ENCODE results near the gene SUGCT. TPM values are rescaled to one million over a fixed set of nuclear protein-coding genes. Genes with fewer than 3 reads are reported as not detected.

The SUGCT gene
- total and polyA plus RNA-seq, 7 donors, result 2.4 to 7.3 (median 3.2) TPM

- no peaks in the 10 kb centered on the region for H3K36me3 ChIP-seq (ENCODE audit: insufficient read depth in 1 of 2, low read depth in 1 of 2)
- ATAC-seq, result no peak
- DNase-seq, result no peak
- no peak for TF ChIP-seq CTCF (IDR thresholded peaks at IDR 0.05)
- H3K27ac ChIP-seq, result no peak overlapping the region
- no peaks in the 10 kb centered on the region for H3K27me3 ChIP-seq (ENCODE audit: insufficient read depth in 3 of 3, low read length in 2 of 3)
- no peaks in the 10 kb centered on the region for H3K9me3 ChIP-seq
- intact Hi-C loops (cut with DNase I), result no loop called here
- H3K4me1 ChIP-seq, result peaks cover 4% of the 10 kb centered on the region
- no peak overlapping the region for H3K4me3 ChIP-seq
Observed at GRCh38 chr7:40530292-40530691, 395.5 kb downstream of the SUGCT start.

GRCh38 chr7:40531956-40532355 lies 397.2 kb downstream of the SUGCT start:
- Histone ChIP-seq H3K4me3 (no peak overlapping the region), H3K4me1 (no peaks in the 10 kb centered on the region), H3K9me3 (no peaks in the 10 kb centered on the region), H3K36me3 (ENCODE audit: insufficient read depth in 1 of 2, low read depth in 1 of 2) (no peaks in the 10 kb centered on the region), H3K27ac (no peak overlapping the region), H3K27me3 (ENCODE audit: insufficient read depth in 3 of 3, low read length in 2 of 3) (no peaks in the 10 kb centered on the region)
- WGBS, 3 donors, result 97 to 100% (median 98%) methylated on average over 3 of the region's 3 CpGs
- no peak for TF ChIP-seq CTCF (IDR thresholded peaks at IDR 0.05)
- ATAC-seq, result no peak
- no peak for DNase-seq
- intact Hi-C loops (cut with DNase I), result no loop called here

GRCh38 chr7:40535678-40536077 lies 400.9 kb downstream of the SUGCT start:
- TF ChIP-seq CTCF (IDR thresholded peaks at IDR 0.05), result no peak
- Histone ChIP-seq H3K27ac (no peak overlapping the region), H3K4me3 (no peak overlapping the region), H3K4me1 (no peaks in the 10 kb centered on the region), H3K27me3 (ENCODE audit: insufficient read depth in 3 of 3, low read length in 2 of 3) (no peaks in the 10 kb centered on the region), H3K36me3 (ENCODE audit: insufficient read depth in 1 of 2, low read depth in 1 of 2) (no peaks in the 10 kb centered on the region), H3K9me3 (no peaks in the 10 kb centered on the region)
- intact Hi-C loops (cut with DNase I), result no loop called here
- ATAC-seq (no peak), DNase-seq (no peak)
- 94 to 98% (median 97%) methylated on average over 3 of the region's 3 CpGs for WGBS, 3 donors

- intact Hi-C loops (cut with DNase I), result no loop called here
- ATAC-seq (no peak), DNase-seq (no peak)
- H3K9me3 ChIP-seq, result no peaks in the 10 kb centered on the region
- H3K27ac ChIP-seq, result no peak overlapping the region
- H3K4me3 ChIP-seq, result no peak overlapping the region
- H3K27me3 ChIP-seq (ENCODE audit: insufficient read depth in 3 of 3, low read length in 2 of 3), result no peaks in the 10 kb centered on the region
- H3K36me3 ChIP-seq (ENCODE audit: insufficient read depth in 1 of 2, low read depth in 1 of 2), result no peaks in the 10 kb centered on the region
- no peak for TF ChIP-seq CTCF (IDR thresholded peaks at IDR 0.05)
- WGBS, 3 donors, result 61 to 77% (median 71%) methylated on average over 1 of the region's 1 CpG
- no peaks in the 10 kb centered on the region for H3K4me1 ChIP-seq
Observed at GRCh38 chr7:40536421-40536820, 401.6 kb downstream of the SUGCT start.

- ATAC-seq (no peak), DNase-seq (no peak)
- no peak overlapping the region for H3K4me3 ChIP-seq
- no peaks in the 10 kb centered on the region for H3K4me1 ChIP-seq
- no peaks in the 10 kb centered on the region for H3K36me3 ChIP-seq (ENCODE audit: insufficient read depth in 1 of 2, low read depth in 1 of 2)
- intact Hi-C loops (cut with DNase I), result no loop called here
- H3K27ac ChIP-seq, result no peak overlapping the region
- 27 to 57% (median 27%) methylated on average over 1 of the region's 1 CpG for WGBS, 3 donors
- TF ChIP-seq CTCF (IDR thresholded peaks at IDR 0.05), result no peak
- H3K9me3 ChIP-seq, result no peaks in the 10 kb centered on the region
- H3K27me3 ChIP-seq (ENCODE audit: insufficient read depth in 3 of 3, low read length in 2 of 3), result no peaks in the 10 kb centered on the region
Observed at GRCh38 chr7:40538281-40538680, 403.5 kb downstream of the SUGCT start.
